ENCODE data around the gene TRIM17. TPM values are rescaled to one million over a fixed set of nuclear protein-coding genes. Genes with fewer than 3 reads are reported as not detected.

The TRIM17 gene
- total and polyA plus RNA-seq, 9 of the 15 experiments (the other 6 are each of a cell fraction or from before 2014, with no cell fraction given), result not detected

DNA sequence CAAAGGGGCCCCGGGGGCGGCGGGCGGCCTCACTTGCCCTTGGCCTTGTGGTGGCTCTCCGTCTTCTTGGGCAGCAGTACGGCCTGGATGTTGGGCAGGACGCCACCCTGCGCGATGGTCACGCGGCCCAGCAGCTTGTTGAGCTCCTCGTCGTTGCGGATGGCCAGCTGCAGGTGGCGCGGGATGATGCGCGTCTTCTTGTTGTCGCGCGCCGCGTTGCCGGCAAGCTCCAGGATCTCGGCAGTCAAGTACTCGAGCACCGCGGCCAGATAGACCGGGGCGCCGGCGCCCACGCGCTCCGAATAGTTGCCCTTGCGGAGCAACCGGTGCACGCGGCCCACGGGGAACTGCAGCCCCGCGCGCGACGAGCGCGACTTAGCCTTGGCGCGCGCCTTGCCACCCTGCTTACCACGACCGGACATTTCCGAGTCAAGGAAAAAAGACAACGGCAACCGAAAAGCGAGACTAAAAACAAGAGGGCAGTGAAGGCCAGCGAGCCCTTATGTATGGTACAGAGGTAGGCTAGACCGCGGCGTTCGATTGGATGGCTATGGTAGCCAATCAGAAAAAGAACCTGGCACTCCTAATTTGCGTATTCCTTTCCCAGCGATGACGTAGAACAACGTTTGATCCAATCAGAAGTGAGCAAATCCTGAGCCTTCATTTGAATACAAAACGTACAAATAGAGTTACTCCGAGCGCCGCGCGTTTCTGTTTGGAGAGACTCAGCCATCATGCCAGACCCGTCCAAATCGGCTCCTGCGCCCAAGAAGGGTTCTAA is 40.9 kb upstream of the TRIM17 start (continued):
- TF ChIP-seq PCBP2 (IDR thresholded peaks at IDR 0.05; ENCODE audit: low read depth, low read length, poor library complexity, severe bottlenecking) (no peak), FUS (optimal IDR thresholded peaks at IDR 0.05; ENCODE audit: low read depth, low read length) (peak; percentile 85), RBBP5 (IDR thresholded peaks at IDR 0.05; ENCODE audit: borderline replicate concordance, insufficient read depth, low read length, poor library complexity, severe bottlenecking) (peak; percentile 86), KHSRP (IDR thresholded peaks at IDR 0.05) (no peak), HMGN3 (IDR thresholded peaks at IDR 0.05; ENCODE audit: borderline replicate concordance, extremely low read depth, insufficient read length, low read depth, low read length) (peak; percentile 60), KDM5B (IDR thresholded peaks at IDR 0.05; ENCODE audit: insufficient replicate concordance, low read depth, low read length) (peak; percentile 98), NFIC (IDR thresholded peaks at IDR 0.05) (peak; percentile 72), ZNF165 (CRISPR knock-in tag; IDR thresholded peaks at IDR 0.05; ENCODE audit: borderline replicate concordance) (0 out of 2 replicates have a peak, but pooled peaks have one; percentile 12), SPI1 (IDR thresholded peaks at IDR 0.05; ENCODE audit: borderline replicate concordance, low read depth, low read length) (no peak), ZNF79 (CRISPR knock-in tag; IDR thresholded peaks at IDR 0.05; ENCODE audit: low read depth) (no peak), PHF20 (IDR thresholded peaks at IDR 0.05; ENCODE audit: partially characterized antibody) (peak; percentile 81), YY1 (IDR thresholded peaks at IDR 0.05; ENCODE audit: borderline replicate concordance in 1 of 3, control insufficient read depth in 1 of 3, extremely low read depth in 1 of 3, insufficient read depth in 3 of 3, insufficient read length in 1 of 3, insufficient replicate concordance in 2 of 3, low read depth in 1 of 3, low read length in 2 of 3) (peak in 2 of 3 experiments; percentile 52 to 65), NBN (IDR thresholded peaks at IDR 0.05; ENCODE audit: low read depth) (peak; percentile 84; the same call in 1 of the 2 replicates), FOSL1 (tag; conservative IDR thresholded peaks at IDR 0.05) (peak; percentile 48; the same call in 1 of the 2 replicates), ZNF212 (CRISPR knock-in tag; IDR thresholded peaks at IDR 0.05) (no peak), ZFP1 (CRISPR knock-in tag; IDR thresholded peaks at IDR 0.05) (no peak), HNRNPUL1 (IDR thresholded peaks at IDR 0.05; ENCODE audit: low read length) (peak; percentile 68; the same call in 1 of the 2 replicates), FOXJ2 (tag; IDR thresholded peaks at IDR 0.05) (0 out of 2 replicates have a peak, but pooled peaks have one; percentile 62), ZNF696 (CRISPR knock-in tag; conservative IDR thresholded peaks at IDR 0.05) (no peak), PTBP1 (IDR thresholded peaks at IDR 0.05; ENCODE audit: low read depth, low read length) (peak; percentile 24; the same call in 1 of the 2 replicates), ARHGAP35 (IDR thresholded peaks at IDR 0.05; ENCODE audit: partially characterized antibody) (no peak)
- TF ChIP-seq, protein P1, sequence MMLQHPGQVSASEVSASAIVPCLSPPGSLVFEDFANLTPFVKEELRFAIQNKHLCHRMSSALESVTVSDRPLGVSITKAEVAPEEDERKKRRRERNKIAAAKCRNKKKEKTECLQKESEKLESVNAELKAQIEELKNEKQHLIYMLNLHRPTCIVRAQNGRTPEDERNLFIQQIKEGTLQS (IDR thresholded peaks at IDR 0.05), result 0 out of 2 replicates have a peak, but pooled peaks have one; percentile 8
- TF ChIP-seq, protein P1 (CRISPR knock-in tag; conservative IDR thresholded peaks at IDR 0.05), result peak; percentile 96
- TF ChIP-seq, protein P2, sequence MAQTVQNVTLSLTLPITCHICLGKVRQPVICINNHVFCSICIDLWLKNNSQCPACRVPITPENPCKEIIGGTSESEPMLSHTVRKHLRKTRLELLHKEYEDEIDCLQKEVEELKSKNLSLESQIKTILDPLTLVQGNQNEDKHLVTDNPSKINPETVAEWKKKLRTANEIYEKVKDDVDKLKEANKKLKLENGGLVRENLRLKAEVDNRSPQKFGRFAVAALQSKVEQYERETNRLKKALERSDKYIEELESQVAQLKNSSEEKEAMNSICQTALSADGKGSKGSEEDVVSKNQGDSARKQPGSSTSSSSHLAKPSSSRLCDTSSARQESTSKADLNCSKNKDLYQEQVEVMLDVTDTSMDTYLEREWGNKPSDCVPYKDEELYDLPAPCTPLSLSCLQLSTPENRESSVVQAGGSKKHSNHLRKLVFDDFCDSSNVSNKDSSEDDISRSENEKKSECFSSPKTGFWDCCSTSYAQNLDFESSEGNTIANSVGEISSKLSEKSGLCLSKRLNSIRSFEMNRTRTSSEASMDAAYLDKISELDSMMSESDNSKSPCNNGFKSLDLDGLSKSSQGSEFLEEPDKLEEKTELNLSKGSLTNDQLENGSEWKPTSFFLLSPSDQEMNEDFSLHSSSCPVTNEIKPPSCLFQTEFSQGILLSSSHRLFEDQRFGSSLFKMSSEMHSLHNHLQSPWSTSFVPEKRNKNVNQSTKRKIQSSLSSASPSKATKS (CRISPR knock-in tag; IDR thresholded peaks at IDR 0.05), result no peak
- TF ChIP-seq, protein P3, sequence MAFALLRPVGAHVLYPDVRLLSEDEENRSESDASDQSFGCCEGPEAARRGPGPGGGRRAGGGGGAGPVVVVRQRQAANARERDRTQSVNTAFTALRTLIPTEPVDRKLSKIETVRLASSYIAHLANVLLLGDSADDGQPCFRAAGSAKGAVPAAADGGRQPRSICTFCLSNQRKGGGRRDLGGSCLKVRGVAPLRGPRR (CRISPR knock-in tag; IDR thresholded peaks at IDR 0.05), result no peak

All from K562 (cell line).